Limb (tissue), 2 donors: ENCODE data around the gene PHOSPHO2.
"Not testable (repeated sequence)": the region's sequence is repeated elsewhere in the genome, so short reads cannot be mapped to it uniquely, and the experiment has no call there.

Source experiments
- DNase-seq, 2 donors: peaks; one replicate each; pipeline ENCODE4 v3.0.0-alpha.2; 2016; ENCODE audit errors: extremely low spot score in 2 of 2

PHOSPHO2 gene

GRCh38 chr2:169683425-169684134 lies 10.7 kb upstream of the PHOSPHO2 start:
- no peak for DNase-seq

DNA sequence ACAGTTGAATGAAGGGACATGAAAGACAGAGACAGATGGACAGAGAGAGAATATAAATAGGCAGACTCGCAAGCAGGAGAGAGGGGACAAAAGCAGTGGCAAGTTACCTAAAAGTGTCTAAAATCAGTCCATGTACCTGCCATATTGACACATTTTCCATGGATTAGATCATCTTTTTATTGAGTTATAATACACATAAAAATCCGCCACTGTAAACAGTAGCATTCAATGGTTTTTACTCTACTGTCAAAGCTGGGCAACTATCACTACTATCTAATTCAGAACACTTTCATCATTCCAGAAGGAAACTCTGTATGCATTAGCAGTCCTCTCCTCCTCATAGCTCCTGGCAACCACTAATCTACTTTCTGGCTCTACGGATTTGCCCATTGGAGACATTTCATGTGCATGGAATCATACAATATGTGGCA lies 10.1 kb upstream of the PHOSPHO2 start:
- no peak for DNase-seq

GRCh38 chr2:169684712-169685111 lies 9.6 kb upstream of the PHOSPHO2 start:
- not testable (repeated sequence) for DNase-seq

- DNase-seq = not testable (repeated sequence)
Measured at GRCh38 chr2:169686825-169687224, 7.4 kb upstream of the PHOSPHO2 start.

DNA sequence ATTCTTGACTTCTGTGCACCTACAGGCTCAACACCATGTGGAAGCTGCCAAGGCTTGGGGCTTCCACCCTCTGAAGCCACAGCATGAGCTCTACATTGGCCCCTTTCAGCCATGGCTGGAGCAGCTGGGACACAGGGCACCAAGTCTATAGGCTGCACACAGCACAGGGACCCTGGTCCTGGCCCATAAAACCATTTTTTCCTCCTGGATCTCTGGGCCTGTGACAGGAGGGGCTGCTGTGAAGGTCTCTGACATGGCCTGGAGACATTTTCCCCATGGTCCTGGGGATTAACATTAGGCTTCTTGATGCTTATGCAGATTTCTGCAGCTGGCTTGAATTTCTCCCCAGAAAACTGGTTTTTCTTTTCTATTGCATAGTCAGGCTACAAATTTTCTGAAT lies 6.3 kb upstream of the PHOSPHO2 start:
- not testable (repeated sequence) for DNase-seq

- no peak for DNase-seq
Measured at GRCh38 chr2:169690958-169691357, 3.3 kb upstream of the PHOSPHO2 start.

GRCh38 chr2:169692718-169693117 lies 1.6 kb upstream of the PHOSPHO2 start:
- DNase-seq = no peak

DNA sequence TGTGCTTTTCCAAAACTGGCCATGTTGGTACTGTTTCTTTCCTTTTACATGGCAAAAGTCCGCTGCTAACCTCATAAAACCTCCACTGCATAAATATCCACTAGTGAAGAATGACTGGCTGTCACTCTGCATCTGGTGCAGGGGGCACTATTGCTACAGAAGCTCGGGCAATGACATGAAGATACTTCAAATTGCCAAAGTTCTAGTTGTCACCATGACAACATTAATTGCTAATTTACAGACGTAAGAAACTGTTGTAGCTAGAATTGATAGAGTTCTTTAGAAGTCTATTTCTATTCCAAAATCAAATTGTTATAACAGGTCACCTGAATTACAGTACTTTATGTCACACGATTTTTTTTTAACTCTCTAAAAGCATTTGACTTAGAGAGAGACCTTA lies 909 bp upstream of the PHOSPHO2 start:
- peak in 1 of 2 donors; percentile 32 for DNase-seq

DNA sequence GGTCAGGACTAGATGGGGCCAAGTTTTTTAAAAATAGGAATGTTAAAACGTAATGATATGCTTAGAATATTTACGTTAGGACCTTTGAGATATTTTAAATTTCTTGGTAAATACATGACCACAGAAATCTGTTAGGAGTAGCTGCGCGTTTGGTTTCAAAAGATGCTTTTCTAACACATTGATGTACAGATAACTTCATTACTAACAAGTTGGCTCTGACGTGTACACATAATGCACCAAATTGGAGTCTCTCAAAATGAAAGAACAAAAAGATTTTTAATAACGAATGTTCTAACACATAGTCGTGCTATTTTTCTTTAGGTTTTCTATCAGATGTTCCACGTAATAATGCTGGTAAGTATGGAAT lies 608 bp downstream of the PHOSPHO2 start:
- no peak for DNase-seq

DNA sequence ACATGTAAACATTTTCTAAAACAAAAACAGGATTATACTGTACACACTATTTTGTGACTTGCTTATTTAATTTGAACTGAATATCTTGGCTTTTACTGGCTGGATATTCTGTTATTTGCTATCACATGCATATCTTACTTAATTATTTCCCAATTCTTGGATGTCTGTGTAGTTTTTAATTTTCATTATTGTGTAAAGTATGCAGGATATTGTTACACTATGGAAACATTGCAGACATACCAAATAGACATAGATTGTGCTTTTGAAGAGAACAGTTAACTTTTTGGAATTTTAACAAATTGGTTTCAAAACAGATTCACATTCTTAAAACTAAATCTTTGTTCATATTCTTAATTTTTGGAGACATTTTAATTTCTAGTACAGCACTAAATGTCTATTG lies 2.1 kb downstream of the PHOSPHO2 start:
- DNase-seq = no peak

- not testable (repeated sequence) for DNase-seq
Measured at GRCh38 chr2:169699173-169699572, 4.9 kb downstream of the PHOSPHO2 start.

GRCh38 chr2:169702996-169703395 lies 8.7 kb downstream of the PHOSPHO2 start:
- DNase-seq = no peak

GRCh38 chr2:169704160-169704708 lies 10.0 kb downstream of the PHOSPHO2 start:
- no peak for DNase-seq

DNA sequence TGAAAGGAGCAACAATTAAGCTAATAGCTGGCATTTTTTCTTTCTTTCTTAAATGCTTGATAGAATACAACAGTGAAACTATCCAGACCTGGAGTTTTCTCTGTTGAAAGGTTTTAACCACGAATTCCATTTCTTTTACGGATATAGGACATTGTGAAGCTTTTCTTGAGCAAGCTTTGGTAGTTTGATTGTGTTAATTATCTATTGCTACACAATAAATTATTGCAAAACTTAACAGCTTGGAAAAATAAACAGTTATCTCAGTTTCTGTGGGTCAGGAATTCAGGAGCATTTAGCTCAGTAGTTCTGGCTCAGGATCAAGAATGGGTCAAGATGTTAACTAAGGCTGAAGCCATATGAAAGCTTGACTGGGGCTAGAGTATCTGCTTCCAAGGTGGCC lies 11.7 kb downstream of the PHOSPHO2 start:
- no peak for DNase-seq

- no peak for DNase-seq
Measured at GRCh38 chr2:169707626-169708025, 13.4 kb downstream of the PHOSPHO2 start.

GRCh38 chr2:169709331-169709730 lies 15.1 kb downstream of the PHOSPHO2 start:
- no peak for DNase-seq

DNA sequence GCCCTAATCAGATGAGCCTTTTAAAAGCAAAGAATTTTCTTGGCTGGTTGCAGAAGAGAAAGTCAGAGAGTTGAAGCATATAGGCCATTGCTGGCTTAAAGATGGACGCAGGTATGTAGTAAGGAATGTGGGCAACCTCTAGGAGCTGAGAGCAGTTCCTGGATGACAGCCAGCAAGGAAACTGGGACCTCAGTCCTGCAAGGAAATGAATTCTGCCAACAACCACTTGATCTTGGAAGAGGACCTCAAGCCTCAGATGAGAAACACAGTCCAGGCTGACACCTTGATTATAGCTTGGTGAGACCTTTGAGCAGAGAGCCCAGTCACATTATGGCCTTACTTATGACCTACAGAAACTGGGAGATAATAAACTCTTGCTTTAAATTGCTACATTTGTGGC lies 15.7 kb downstream of the PHOSPHO2 start:
- DNase-seq = no peak

GRCh38 chr2:169711751-169712509 lies 17.7 kb downstream of the PHOSPHO2 start:
- no peak for DNase-seq

- no peak for DNase-seq
Measured at GRCh38 chr2:169712791-169713227, 18.5 kb downstream of the PHOSPHO2 start.

GRCh38 chr2:169713331-169713730 lies 19.1 kb downstream of the PHOSPHO2 start:
- DNase-seq = no peak

- DNase-seq = no peak
Measured at GRCh38 chr2:169714699-169715098, 20.4 kb downstream of the PHOSPHO2 start.

DNA sequence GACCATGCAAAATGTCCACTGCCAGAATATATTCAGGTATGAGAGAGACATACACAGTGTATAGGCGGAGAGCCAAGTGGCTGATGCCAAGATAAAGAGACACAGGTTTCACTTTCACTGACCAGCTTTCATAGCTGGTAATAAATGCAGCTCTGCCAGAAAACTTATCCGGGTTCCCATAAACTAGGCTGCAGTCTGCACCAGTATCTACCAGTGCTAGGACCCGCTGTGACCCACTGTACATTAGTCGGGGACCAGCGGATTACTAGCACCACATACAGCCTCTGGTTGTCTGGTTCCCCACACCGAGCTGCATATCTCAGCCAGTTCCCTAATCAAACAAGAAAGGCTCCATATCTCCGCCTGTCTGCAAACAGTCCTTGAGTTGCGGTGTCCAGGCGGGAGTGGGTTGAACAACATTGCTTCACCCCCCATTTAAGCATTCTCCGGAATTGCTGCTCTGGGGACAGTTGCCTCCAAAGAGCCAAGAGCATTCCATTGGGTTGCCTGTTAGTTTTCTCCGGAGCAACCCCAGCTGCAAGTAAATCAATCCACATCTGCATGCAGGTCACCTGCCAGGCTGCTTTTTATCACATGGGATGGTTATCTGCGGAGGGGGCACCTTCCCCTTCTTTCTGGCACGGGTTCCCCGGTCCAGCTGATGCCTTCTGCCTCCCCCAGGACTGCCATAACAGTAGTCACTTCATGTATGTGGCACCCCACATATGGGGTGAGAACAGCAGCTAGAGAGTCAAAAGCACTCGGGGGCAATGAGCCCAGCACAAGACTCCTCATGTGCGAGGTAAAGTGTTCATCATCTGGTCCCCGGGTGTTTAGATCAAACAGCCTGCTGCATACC lies 21.3 kb downstream of the PHOSPHO2 start:
- DNase-seq = peak in 1 of 2 donors; percentile 49
